Daoy (cell line): Measurements from ENCODE around the gene ATP9B. TPM values are rescaled to one million over a fixed set of nuclear protein-coding genes. Genes with fewer than 3 reads are reported as not detected.
A peak's percentile ranks its signal among the peaks of the same experiment; 100 is the strongest.
"Not testable (repeated sequence)": the region's sequence is repeated elsewhere in the genome, so short reads cannot be mapped to it uniquely, and the experiment has no call there.

Experiments used
- DNase-seq: peaks from one replicate; pipeline ENCODE4 v3.0.0-alpha.2; 2015; ENCODE audit warnings: low read depth
- total RNA-seq: library from RNA; depleted of rRNA; stranded (reverse); fragments of >200 nt; shearing (Covaris generic); gene quantifications from 2 replicates; pipeline ENCODE4 v1.2.3, GENCODE V29; 2014

ATP9B gene
- total RNA-seq, 1 experiment from 2014 or later: 8.2 TPM

DNA sequence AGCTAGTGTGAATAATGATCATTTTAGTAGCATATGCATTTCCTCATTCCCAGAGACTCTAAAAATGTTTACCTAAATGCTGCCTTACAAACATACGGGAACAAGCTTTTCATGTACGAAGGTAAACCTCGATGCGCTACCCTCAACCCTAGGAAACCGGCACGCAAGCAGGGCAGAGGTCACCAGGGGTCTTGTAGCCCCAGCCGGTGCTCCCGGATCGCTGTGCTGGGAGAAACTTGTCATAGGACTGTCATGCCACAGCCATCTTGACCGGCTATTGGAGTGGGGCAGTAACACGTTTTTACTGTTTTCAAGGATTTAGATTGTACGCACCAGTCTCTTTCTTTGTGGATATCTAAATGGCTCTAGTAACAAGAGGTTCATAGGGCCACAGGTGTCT, 291.7 kb downstream of the ATP9B start:
- no peak for DNase-seq

DNA sequence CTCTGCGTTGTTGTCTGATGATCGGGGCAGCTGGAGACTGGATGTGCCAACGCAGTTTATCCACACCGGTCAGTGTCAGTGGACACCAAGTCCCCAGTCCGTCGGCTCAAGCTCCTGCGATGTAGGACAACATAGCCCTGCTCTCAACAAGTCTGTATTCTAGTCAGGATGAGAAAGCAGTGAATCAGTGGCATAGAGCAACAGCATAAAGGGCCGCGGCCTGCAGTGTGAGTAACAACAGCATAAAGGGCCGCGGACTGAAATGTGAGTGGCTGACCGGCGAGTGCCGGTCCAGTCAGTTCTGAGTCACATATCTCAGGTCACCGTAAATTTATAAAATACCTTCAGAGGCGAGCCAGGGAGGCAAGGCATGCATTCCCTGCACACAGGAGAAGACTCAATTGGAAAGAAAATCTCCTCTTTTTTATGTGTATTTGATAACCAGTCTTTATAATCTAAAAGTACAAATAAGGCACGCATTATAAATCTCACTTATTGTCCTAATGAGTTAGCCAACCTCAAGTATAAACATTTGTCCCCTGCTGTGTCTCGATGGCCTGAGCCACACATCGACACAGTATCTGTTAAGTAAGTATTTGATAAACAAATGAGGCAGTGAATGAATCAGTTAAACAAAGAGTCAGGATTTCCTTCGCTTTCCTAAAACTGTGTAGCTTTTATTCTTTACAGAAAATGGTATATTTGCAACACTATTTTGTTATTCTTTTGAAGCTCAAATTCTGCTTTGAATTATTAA, 292.8 kb downstream of the ATP9B start:
- DNase-seq: peak; percentile 83

DNA sequence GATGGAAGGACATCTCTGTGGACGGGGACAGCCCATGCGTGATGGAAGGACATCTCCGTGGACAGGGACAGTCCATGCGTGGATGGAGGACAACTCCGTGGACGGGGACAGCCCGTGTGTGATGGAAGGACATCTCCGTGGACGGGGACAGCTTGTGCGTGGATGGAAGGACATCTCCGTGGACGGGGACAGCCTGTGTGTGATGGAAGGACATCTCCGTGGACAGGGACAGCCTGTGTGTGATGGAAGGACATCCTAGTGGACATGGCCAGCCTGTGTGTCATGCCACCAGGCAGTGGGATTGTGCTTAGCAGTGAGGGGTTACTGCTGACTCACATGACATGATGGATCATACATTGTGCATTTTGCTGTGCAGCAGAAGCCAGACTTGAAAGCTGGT, 296.5 kb downstream of the ATP9B start:
- no peak for DNase-seq

DNA sequence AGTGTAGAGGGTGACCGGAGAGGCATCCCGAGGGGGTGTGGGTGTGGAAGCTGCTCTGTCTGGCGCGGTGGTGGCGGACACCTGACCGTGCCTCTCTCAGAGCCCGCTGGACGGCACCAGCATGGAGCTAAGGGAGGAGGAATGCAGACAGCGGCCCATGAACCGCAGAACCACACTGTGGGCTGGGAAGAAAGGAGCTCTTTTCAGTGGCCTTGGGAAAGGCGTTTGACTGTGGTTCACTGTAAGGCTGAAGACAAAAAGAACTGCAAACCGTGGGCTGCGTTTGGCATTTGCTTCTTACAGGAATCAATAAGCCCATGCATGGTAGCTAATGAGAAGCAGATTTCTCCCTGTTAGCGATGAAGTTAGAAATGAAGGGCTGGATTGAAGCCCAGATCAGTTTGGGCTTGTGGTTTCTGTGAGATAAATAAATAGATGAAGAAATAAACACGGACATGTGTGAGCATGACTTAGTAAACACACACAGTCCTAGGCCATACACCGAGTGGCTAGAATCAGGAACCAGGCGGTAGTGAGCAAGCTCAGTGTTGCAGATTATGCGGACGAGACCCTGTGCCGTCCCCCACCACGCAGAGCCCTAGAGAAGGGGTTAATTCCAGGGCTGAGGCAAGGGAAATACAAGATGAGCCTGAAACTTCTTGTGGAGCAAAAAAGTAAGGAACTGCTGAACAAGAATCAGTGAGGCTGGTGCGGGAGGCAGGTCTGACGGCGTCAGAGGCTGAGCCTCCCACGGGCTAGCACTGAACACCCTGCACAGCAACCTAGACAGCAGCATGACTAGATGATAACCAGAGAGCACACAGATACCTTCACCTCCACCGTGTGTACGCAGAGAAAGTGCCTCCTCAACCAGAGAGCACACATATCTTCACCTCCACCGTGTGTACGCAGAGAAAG, 297.2 kb downstream of the ATP9B start:
- DNase-seq: no peak

DNA sequence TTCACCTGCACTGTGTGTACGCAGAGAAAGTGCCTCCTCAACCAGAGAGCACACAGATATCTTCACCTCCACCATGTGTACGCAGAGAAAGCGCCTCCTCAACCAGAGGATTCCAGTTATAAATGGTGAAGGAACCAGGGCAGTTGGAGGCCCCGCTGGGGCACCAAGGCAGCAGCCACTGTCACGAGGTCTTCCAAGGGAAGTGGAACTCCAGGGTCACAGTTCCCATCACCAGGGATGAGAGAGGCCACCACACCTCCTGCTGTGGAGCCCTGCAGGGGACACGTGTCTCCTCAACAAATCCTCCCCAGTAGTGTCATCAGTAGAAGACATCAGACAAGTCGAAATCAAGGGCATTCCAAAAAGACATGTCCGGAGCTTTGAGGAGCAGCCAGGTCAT, 298.3 kb downstream of the ATP9B start:
- DNase-seq: no peak

DNA sequence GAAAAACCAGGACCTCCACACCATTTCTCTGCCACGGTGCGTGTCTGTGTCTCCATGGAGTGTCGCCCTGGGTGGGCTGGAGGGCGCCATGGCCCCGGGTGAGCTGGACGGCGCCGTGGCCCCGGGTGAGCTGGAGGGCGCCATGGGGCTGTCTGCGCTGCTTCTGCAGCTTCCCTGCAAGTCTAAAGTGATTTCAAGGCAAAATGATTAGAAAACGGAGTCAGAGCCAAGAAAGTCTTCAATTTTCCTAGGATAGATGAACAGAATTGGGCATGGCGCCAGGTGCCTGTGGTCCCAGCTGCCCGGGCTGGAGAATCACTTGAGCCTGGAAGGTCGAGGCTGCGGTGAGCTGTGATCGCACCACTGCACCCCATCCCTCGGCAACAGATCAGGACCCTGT, 298.8 kb downstream of the ATP9B start:
- no peak for DNase-seq

DNA sequence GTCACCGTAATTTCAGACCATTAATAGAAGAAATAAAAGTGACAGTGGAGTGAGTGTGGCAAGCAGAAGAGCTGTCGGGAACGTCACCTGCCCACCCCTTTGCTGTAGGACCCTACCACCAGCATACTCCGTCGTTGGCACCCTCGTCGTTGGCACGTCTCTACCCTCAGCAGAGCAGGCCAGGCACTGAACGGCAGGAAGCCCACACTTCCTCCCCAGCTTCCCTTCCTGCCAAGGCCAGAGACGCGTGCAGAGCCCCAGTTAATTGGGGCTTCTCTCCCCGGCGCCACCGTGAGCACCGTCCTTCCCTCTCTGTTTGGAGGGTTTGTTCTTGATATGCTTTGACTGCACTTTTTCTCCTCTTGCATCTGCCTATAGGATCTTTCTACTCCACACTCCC, 299.5 kb downstream of the ATP9B start:
- no peak for DNase-seq

DNA sequence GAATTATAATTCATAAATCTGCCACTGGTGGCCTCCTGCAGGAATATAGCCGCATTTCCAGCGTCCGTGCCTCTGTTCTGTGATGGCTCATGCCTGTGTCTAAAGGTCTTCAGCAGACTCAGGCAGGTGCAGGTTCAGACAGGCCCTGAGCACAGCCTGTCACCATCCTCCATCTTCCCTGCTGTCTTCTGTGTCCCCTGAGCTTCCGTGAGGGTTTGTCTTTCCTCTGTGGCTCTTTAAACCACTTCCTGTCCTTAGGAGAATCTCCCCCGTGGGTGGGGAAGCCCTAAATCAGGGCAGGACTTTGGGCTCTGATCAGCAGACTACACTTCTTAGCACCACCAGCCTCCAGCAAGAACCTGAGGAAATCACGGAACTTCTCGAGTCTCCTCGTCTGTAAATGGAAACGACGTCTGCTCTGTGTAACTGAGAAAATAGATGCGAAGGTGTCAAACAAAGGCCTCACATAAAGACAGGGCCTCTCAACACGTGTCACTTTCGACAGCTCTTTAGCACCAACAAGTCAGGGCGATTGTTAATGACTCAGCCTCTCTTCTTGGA, 302.4 kb downstream of the ATP9B start:
- no peak for DNase-seq

DNA sequence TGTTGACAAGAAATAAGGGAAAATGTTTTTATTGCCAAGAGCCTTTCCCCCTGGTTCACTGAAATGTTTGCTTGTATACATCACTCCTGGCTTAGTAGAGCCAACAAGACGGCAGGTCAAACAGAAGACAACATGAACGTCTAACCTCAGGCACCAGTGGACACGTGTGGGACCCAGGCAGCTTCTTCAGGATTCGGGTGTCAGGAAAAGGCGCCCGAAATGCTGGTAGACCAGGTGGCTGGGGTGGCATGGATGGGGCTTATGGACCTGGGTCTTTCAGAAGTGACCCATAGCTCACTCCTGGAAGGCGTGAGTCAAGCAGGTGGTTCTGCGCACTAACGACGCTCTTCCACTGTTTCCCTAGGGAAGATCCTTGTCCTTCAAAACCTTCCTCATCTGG, 303.3 kb downstream of the ATP9B start:
- no peak for DNase-seq

DNA sequence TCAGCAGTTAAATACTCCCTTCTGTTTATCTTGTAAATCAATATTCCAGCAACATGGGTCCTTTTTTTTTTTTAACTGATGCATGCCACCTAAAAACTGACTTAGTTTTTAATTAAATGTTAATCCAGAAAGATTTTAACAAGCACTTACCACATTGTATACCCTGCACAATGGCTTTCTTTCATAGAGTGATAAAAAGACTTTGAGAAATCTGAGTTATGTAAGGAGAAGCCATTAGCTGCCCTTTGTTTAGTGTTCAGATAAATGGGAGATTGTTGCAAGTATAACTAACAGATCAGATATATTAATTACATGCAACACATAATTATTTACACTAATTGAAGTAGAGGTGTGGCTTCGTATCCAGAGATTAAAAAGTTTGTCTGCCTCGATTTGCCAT, 303.8 kb downstream of the ATP9B start:
- DNase-seq: no peak

DNA sequence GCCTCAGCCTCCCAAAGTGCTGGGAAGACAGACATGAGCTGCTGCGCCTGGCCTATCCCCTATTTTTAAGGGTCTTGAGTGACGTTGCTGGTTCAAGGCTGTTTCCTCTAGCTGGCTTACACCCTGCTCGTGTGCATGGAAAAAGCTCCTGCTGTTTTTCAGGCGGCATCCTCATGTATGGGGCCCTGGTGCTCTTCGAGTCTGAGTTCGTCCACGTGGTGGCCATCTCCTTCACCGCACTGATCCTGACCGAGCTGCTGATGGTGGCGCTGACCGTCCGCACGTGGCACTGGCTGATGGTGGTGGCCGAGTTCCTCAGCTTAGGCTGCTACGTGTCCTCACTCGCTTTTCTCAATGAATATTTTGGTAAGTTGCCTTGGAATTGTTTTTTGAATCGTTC, 304.5 kb downstream of the ATP9B start:
- DNase-seq: no peak

DNA sequence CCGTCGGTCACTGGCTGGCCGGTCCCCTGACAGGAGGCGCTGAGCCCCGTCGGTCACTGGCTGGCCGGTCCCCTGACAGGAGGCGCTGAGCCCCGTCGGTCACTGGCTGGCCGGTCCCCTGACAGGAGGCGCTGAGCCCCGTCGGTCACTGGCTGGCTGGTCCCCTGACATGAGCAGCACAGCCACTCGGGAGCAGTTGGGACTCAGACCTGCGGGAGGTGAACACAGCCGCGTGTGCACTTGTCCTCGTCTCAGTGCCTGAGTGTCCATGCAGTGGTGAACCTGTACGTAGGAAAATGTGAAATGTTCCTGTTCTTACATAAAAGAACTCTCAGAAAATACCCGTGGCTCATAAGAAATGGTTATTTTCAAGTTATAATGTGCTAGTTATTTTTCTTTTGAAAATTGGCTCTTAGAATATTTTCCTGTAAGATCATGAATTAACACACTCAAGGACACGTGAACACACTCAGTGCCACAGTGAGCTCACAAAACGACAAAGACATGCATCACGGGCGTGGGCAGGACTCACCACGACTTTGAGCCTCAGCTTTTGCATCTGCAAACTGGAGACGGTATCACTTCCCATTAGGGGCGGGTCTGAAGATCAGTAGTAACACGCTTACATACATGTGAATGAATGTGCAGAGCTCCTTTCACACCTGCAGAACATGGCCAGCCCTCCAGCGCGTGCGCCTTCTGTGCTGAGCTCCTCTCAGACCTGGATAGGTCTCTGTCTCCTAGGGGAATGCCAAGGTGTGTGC, 305.4 kb downstream of the ATP9B start:
- no peak for DNase-seq

DNA sequence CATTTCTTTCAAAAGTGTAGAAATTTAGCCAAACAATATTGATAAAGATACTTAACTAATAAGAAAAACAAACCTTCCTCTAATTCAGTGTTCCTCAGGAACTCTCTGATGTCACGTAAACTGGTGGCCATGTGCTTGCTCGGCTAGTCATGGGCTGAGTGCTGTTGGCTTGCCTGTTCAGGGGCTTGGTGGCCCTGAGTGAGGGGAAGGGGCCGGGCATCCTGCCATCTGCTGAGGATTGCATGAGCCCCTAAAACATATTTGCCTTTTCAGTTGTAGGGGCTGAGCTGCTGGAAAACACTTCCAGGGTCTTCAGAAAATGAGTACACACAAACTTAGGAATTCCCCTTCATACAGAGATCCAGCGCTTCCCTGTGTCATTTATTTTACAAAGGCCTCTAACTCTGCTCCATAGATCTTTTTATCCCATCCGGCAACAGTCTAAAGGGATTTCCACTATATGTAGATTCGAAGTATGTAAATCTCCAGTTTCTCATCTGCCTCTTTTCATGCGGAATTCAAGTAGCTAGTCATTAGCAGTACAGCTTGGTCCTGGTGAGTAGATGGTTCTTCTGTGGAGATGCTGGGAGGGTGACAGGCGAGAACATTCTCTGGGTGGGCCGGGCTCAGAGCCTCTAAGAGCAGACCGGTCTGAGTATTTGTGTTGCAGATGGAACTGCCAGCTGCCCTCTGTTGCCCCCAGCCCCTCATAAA, 306.4 kb downstream of the ATP9B start:
- no peak for DNase-seq

DNA sequence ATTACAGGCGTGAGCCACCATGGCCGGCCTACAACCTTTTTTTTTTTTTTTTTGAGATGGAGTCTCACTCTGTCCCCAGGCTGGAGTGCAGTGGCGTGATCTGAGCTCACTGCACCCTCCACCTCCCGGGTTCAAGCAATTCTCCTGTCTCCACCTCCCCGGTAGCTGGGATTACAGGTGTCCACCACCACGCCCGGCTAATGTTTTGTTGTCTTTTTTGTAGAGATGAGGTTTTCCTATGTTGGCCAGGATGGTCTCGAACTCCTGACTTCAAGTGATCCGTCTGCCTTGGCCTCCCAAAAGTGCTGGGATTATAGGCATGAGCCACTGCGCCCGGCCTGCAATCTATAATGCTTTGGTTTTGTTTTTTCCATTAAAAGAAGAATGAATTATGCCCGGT, 307.5 kb downstream of the ATP9B start:
- DNase-seq: not testable (repeated sequence)

DNA sequence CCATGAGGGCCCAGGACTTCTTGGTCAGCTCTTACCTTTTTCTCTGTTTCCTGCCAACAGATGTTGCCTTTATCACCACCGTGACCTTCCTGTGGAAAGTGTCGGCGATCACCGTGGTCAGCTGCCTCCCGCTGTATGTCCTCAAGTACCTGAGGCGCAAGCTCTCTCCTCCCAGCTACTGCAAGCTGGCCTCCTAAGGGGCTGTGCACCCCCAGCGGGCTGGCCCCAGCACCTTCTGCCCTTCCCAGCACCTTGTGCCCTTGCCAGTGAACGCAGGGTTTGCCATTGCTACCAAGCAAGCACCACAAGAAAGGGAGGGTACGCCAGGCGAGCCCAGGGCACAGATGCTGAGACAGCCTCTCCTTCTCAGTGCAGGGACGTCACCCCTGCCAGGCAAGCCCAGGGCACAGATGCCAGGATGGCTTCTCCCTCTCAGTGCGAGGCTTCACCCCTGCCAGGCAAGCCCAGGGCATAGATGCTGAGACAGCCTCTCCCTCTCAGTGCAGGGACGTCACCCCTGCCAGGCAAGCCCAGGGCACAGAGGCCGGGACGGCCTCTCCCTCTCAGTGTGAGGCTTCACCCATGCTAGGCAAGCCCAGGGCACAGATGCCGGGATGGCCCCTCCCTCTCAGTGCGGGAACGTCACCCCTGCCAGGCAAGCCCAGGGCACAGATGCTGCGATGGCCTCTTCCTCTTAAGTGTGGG, 308.1 kb downstream of the ATP9B start:
- no peak for DNase-seq

DNA sequence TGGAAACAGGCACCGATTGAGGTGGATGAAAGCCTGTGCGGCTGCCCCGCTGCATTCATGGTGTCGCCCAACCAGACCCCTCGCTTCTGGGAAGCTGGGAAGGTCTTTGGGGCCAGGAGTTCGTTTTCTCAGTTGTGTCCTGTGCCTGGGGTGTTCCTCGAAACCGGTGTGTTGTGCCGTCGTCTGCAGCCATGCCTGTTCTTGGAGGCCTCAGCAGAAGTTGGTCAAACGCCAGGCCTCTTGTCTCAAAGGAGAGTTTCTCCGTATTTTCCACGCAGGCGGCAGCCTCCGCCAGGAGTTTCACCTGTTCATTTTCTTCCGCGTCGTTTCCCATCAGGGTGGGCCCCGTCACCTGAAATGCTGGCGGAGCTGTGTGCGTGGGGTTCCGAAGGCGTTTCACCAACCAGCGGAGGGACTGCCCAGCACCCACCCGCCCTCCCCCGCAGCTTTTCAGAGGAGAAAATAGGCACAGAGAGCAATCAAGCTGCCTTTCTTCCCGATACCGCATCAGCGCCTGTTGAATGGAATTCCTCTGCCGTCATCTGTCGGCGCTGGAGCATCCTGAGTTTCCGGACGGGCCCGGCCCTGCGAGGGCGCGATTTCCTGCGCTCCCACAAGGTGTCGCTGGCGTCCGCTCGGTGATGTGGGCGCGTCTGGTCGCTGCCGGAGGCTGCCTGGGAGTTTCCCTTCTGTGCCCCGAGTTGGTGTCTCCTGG, 309.5 kb downstream of the ATP9B start:
- DNase-seq: peak; percentile 80

DNA sequence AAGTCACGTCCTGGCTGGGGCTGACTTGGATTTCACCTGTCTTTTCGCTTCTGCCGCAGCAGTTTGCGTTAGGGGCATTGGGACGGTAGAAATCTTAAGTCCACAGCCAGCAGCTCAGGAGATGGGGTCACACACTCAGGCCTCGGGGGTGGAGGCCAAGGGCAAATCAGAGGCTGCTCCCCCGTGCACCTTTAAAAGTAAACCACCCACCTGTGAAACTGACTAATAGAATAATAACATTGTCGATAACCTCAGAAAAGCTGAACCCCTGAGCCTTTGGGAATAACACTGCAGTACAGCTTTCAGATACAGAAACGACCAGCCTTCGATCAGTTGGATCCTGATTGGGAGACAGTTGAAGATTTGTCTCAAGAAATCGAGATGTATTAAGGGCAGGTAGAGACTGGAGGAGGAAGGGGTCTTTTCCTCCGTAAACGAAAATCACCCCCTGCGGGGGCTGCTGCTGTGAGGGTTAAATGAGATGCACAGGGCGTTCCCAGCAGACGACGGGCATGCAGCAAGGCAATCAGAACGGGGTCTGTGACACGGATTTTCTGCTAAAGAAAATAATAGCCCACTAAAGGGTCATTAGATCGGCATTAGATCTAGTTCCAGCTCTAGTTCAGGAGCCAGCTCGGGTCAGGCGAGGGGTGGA, 310.2 kb downstream of the ATP9B start:
- DNase-seq: no peak

DNA sequence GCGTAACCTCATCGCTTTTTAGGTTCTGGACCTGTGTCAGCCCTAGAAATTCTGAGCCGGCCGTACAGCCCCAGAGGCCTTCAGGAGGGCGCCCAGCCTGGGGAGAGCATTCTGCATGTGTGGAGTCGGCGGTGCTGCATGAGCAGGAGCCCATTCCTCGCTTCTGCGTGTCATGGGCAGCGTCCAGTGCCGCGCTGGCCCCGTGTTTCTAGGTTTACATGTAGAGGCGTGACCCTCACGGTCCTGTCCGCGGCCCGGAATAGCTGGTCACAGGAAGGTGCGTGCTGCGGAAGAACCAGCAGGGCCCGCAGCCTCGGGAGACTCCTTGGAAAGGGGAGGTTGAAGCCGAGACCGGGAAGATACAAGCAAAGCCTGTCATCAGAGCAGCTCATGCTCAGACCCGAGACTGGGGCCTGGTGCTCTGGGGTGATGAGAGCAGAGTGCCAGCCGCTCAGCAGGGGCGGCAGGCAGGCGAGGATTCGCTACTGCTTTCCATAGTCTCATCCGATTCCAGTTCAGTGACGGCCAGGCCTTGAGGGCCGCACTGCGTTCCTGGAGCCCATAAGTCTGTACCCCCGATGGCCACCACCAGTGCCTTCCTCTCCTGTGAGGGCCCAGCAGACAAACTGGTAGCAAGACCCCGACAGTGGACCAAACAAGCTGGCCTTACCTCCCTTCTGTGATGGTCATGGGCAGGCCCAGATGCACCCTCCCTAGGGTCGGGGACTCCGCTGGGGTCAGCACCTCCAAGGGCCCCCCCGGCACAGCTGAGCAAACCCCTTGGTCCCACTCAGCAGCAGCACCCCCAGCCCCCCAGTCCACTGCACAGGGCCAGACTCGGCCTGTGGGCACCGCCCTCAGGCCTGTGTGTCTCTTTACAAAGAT, 311.0 kb downstream of the ATP9B start:
- no peak for DNase-seq
